Thyroid gland (tissue), 4 donors: ENCODE results near the gene ALOX5. TPM values are rescaled to one million over a fixed set of nuclear protein-coding genes. Genes with fewer than 3 reads are reported as not detected.

Experiments used
- DNase-seq, 2 donors: peaks; one replicate each; pipeline ENCODE4 v3.0.0-alpha.2; 2019
- H3K27ac ChIP-seq, 3 donors: fragments of 200-600 bp; sonication (generic); 1 replicate in 2 of 3; 2 replicates in 1 of 3; pipeline ENCODE4 v1.5.1; 2016 to 2019; ENCODE audit warnings: mild to moderate bottlenecking in 1 of 3, moderate library complexity in 1 of 3
- H3K27me3 ChIP-seq: fragments of 200-600 bp; sonication (generic); one replicate; pipeline ENCODE4 v1.5.1; 2019
- H3K36me3 ChIP-seq, 2 donors: fragments of 200-600 bp; sonication (generic); one replicate each; pipeline ENCODE4 v1.5.1; 2016 to 2019
- H3K4me1 ChIP-seq, 2 donors: fragments of 200-600 bp; sonication (generic); one replicate each; pipeline ENCODE4 v1.5.1; 2017 to 2019
- H3K4me3 ChIP-seq, 3 donors: fragments of 200-600 bp; sonication (generic); replicated peaks in 1 of 3; 1 replicate in 2 of 3; 2 replicates in 1 of 3; pipeline ENCODE4 v1.5.1; 2016; ENCODE audit warnings: mild to moderate bottlenecking in 1 of 3
- H3K9me3 ChIP-seq: fragments of 200-600 bp; sonication (generic); one replicate; pipeline ENCODE4 v1.5.1; 2017
- POLR2A ChIP-seq, 2 donors: fragments of 450-650 bp; IDR thresholded peaks; one replicate each; pipeline ENCODE4 v1.6.1; 2017; ENCODE audit warnings: antibody characterized with exemption in 2 of 2, mild to moderate bottlenecking in 2 of 2, moderate library complexity in 1 of 2
- WGBS, 2 donors: methylation state at CpG; one replicate each; pipeline ENCODE4 v1.1.5; 2017; 5-methylcytosine and 5-hydroxymethylcytosine counted together
- intact Hi-C: fragments of 100-400 bp; cut with DNase I; formaldehyde crosslinking; loops from one replicate; pipeline ENCODE4 v1.15.1; 2023
- total RNA-seq, 4 donors: library from RNA; depleted of rRNA; stranded (reverse); fragments of >200 nt; gene quantifications; one replicate each; pipeline ENCODE4 v1.2.3, GENCODE V29; 2016
- TF ChIP-seq, protein P1 (sequence below), 6 experiments: fragments of 200-600 bp in 3 of 6; fragments of 450-650 bp in 3 of 6; sonication (generic) in 3 of 6; IDR thresholded peaks; one replicate each; pipeline ENCODE4 v1.5.1; 2016 to 2019; ENCODE audit warnings: antibody characterized with exemption in 6 of 6, mild to moderate bottlenecking in 2 of 6, inconsistent platforms in 1 of 6, moderate library complexity in 1 of 6

Gene ALOX5
- total RNA-seq, 4 donors from 2014 or later = 4.1 to 28.2 (median 10.3) TPM

DNA sequence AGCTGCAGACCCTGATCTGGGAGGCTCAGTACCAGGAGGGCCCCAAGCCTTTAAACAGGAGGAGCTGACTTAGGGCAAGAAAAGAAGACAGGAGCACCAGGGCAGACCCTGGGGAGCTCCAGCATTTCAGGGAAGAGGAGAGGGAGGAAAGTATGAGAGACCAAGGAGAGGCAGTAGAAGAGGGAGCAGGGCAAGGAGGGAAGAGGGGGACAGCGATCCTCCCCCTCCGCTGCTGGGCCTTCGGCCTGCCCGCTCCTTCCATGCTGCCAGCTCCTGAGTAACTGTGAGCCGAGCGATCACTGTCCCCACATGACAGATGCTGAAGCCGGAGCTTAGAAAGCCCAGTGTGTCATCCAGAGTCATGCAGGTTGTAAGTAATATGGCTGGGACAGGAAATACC is 65.9 kb downstream of the ALOX5 start:
- intact Hi-C loops = no loop called here
- TF ChIP-seq, protein P1, sequence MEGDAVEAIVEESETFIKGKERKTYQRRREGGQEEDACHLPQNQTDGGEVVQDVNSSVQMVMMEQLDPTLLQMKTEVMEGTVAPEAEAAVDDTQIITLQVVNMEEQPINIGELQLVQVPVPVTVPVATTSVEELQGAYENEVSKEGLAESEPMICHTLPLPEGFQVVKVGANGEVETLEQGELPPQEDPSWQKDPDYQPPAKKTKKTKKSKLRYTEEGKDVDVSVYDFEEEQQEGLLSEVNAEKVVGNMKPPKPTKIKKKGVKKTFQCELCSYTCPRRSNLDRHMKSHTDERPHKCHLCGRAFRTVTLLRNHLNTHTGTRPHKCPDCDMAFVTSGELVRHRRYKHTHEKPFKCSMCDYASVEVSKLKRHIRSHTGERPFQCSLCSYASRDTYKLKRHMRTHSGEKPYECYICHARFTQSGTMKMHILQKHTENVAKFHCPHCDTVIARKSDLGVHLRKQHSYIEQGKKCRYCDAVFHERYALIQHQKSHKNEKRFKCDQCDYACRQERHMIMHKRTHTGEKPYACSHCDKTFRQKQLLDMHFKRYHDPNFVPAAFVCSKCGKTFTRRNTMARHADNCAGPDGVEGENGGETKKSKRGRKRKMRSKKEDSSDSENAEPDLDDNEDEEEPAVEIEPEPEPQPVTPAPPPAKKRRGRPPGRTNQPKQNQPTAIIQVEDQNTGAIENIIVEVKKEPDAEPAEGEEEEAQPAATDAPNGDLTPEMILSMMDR (IDR thresholded peaks at IDR 0.05) = no peak
- TF ChIP-seq POLR2A (IDR thresholded peaks at IDR 0.05) = no peak
- no peak for DNase-seq
- Histone ChIP-seq H3K9me3 (no peaks in the 10 kb centered on the region), H3K36me3 (no peaks in the 10 kb centered on the region), H3K27ac (no peak overlapping the region), H3K4me3 (no peak overlapping the region), H3K4me1 (no peaks in the 10 kb centered on the region), H3K27me3 (no peaks in the 10 kb centered on the region)
- 65 to 67% methylated on average over 7 of the region's 7 CpGs for WGBS, 2 donors

DNA sequence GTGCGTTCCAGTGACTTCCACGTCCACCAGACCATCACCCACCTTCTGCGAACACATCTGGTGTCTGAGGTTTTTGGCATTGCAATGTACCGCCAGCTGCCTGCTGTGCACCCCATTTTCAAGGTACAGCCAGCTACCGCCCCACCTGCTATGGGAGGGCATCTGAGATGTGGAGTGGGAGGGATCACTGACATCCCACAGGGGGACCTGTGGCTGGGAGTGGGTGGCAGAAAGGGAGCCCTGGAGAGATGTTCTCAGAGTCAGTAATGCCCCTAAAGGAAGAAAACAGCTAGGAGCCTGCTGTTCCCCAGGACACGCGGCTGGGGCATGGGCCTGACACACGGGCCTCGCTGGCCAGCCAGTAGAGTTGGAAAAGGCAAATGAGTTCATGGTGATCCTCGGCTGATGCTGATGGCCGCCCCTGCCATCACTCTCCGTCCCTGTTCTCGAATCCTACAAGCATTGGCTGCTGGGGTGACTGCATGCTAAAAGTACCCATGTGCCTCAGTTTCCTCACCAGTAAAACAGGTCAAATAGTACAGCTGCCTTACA is 66.6 kb downstream of the ALOX5 start:
- Histone ChIP-seq H3K27me3 (no peaks in the 10 kb centered on the region), H3K36me3 (no peaks in the 10 kb centered on the region), H3K4me3 (no peak overlapping the region), H3K9me3 (no peaks in the 10 kb centered on the region), H3K4me1 (no peaks in the 10 kb centered on the region), H3K27ac (no peak overlapping the region)
- intact Hi-C loops = no loop called here
- WGBS, 2 donors = 77 to 80% methylated on average over 9 to 13 of the region's 13 CpGs
- no peak for TF ChIP-seq POLR2A (IDR thresholded peaks at IDR 0.05)
- TF ChIP-seq, protein P1 (IDR thresholded peaks at IDR 0.05) = no peak
- no peak for DNase-seq

DNA sequence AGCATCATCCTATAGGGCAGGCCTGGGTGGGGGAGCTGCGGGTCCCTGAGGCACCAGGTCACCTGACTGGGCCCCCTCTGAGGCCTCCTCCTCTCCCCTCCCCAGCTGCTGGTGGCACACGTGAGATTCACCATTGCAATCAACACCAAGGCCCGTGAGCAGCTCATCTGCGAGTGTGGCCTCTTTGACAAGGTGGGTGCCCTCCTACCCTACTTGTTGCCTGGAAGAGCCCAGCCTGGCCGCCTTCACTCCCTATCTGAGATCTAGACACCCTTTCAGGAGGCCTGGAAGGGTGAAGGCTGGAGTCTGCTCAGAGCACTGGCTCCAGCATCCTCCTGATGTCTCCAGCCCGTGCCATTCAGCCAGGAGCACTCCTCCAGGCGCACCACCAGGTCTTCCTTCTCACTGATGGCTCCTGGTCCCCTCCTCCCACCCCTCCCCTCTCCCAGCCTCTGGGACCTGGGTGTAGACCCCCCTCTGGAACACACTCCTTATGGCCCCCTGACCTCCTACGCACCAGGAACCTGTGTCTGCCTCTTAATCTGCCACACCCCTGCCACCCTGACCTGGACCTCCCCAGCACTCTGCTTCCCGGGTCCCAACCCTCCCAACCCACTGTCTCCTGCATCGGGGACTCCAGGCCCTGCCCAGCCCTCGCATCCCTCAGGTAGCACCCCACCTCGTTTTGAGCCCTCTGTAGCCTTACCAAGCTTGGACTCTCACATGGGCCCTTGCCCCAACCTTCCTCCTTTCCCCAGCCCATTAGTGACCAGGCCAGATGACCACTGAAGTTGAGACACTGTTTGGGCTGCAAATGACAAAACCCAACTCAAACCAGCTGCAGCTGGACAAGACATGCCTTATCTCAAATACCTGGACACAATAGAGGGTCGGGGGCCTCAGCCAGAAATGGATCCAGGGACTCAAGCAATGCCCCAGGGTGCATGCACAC is 67.5 kb downstream of the ALOX5 start:
- TF ChIP-seq POLR2A (IDR thresholded peaks at IDR 0.05) = no peak
- TF ChIP-seq, protein P1 (IDR thresholded peaks at IDR 0.05) = no peak
- 78 to 89% methylated on average over 13 of the region's 13 CpGs for WGBS, 2 donors
- H3K9me3 ChIP-seq = no peaks in the 10 kb centered on the region
- H3K36me3 ChIP-seq = no peaks in the 10 kb centered on the region
- no peaks in the 10 kb centered on the region for H3K27me3 ChIP-seq
- intact Hi-C loops = no loop called here
- no peak overlapping the region for H3K4me3 ChIP-seq
- H3K4me1 ChIP-seq = no peaks in the 10 kb centered on the region
- H3K27ac ChIP-seq = no peak overlapping the region
- no peak for DNase-seq

DNA sequence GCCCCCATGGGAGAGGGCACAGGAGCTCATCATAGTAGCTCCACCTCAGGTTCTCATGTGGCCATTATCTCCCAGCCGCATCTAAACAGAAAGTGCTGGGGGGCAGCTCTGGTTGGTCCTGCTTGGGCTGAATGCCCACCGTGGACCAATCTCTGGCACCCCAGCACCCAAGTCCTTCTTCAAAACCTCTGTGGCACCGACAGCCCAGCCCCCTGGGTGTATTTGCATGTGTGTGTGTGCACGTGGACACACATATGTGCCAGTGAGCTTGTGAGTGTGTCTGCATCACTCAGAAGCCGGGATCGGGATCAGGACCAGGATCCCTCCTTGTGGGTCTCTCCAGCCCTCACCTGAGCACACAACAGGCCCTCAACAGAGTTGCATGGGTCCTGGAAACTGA is 68.2 kb downstream of the ALOX5 start:
- Histone ChIP-seq H3K27ac (no peak overlapping the region), H3K4me1 (no peaks in the 10 kb centered on the region), H3K36me3 (no peaks in the 10 kb centered on the region), H3K9me3 (no peaks in the 10 kb centered on the region), H3K27me3 (no peaks in the 10 kb centered on the region), H3K4me3 (no peak overlapping the region)
- intact Hi-C loops = no loop called here
- 83 to 92% methylated on average over 2 to 6 of the region's 6 CpGs for WGBS, 2 donors
- TF ChIP-seq, protein P1 (IDR thresholded peaks at IDR 0.05) = no peak
- TF ChIP-seq POLR2A (IDR thresholded peaks at IDR 0.05) = no peak
- no peak for DNase-seq

DNA sequence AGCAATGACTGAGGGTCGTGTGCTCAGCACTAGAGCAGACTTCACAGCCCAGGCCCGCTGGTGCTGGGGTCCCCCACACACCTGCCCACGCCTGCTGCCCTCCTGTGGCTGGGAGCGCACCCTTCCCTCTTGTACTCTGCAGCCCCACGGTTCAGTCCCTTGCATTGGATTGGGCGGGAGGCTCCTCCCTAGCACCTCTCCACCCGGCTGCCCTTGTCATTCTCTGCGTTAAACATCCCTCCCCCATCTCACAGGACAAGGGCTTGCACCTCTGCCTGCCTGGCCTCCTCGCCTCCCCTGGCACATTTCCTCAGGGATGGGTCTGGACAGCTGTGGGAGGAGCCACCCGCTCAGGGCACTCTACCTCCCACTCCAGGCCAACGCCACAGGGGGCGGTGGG is 68.6 kb downstream of the ALOX5 start:
- no peaks in the 10 kb centered on the region for H3K36me3 ChIP-seq
- H3K27ac ChIP-seq = no peak overlapping the region
- 55 to 58% methylated on average over 11 to 12 of the region's 12 CpGs for WGBS, 2 donors
- H3K4me1 ChIP-seq = no peaks in the 10 kb centered on the region
- intact Hi-C loops = no loop called here
- H3K27me3 ChIP-seq = no peaks in the 10 kb centered on the region
- no peak overlapping the region for H3K4me3 ChIP-seq
- H3K9me3 ChIP-seq = no peaks in the 10 kb centered on the region
- no peak for TF ChIP-seq POLR2A (IDR thresholded peaks at IDR 0.05)
- TF ChIP-seq, protein P1 (IDR thresholded peaks at IDR 0.05) = no peak
- DNase-seq = no peak
